SK-N-SH treated with all-trans-retinoic acid at 6 μM for 48 hours (cell line): ENCODE data around the gene BSPRY.
A peak's percentile ranks its signal among the peaks of the same experiment; 100 is the strongest.

Source experiments
- ATAC-seq: fragments of 200-7000 bp; cut with Tn5 transposase; 3 replicates; pipeline ENCODE4 v1.9.1; 2020; ENCODE audit warnings: mild to moderate bottlenecking, moderate library complexity
- ARNTL ChIP-seq: fragments of 450-650 bp; formaldehyde crosslinking; IDR thresholded peaks from 2 replicates; pipeline ENCODE4 v1.5.0; 2020; ENCODE audit warnings: low read depth, mild to moderate bottlenecking, moderate library complexity, borderline replicate concordance
- CREB5 ChIP-seq: fragments of 250-450 bp; sonication (Bioruptor Pico); IDR thresholded peaks from 2 replicates; pipeline ENCODE4 v1.5.1; 2020; ENCODE audit warnings: low read depth, mild to moderate bottlenecking, moderate library complexity
- CSDC2 ChIP-seq: fragments of 250-450 bp; sonication (Bioruptor Pico); IDR thresholded peaks from 2 replicates; pipeline ENCODE4 v1.5.0; 2020; ENCODE audit warnings: mild to moderate bottlenecking, moderate library complexity
- CSRNP3 ChIP-seq: fragments of 250-450 bp; sonication (Bioruptor Pico); IDR thresholded peaks from 2 replicates; pipeline ENCODE4 v1.5.1; 2021; ENCODE audit warnings: mild to moderate bottlenecking, moderate library complexity
- GLIS3 ChIP-seq: fragments of 250-450 bp; sonication (Bioruptor Pico); IDR thresholded peaks from 2 replicates; pipeline ENCODE4 v1.5.0; 2020; ENCODE audit warnings: mild to moderate bottlenecking, moderate library complexity
- PATZ1 ChIP-seq: fragments of 250-450 bp; sonication (Bioruptor Pico); IDR thresholded peaks from 2 replicates; pipeline ENCODE4 v1.8.0; 2020; ENCODE audit warnings: mild to moderate bottlenecking, moderate library complexity, borderline replicate concordance
- POU6F1 ChIP-seq: fragments of 250-450 bp; sonication (Bioruptor Pico); IDR thresholded peaks from 2 replicates; pipeline ENCODE4 v1.8.0; 2021; ENCODE audit warnings: low read depth, mild to moderate bottlenecking, moderate library complexity, borderline replicate concordance
- PPARA ChIP-seq: fragments of 250-450 bp; sonication (Bioruptor Pico); IDR thresholded peaks from 2 replicates; pipeline ENCODE4 v1.5.0; 2020; ENCODE audit warnings: mild to moderate bottlenecking, borderline replicate concordance
- RARB ChIP-seq: fragments of 250-450 bp; sonication (Bioruptor Pico); IDR thresholded peaks from 2 replicates; pipeline ENCODE4 v1.8.0; 2021; ENCODE audit warnings: mild to moderate bottlenecking, moderate library complexity
- SNAI2 ChIP-seq: fragments of 250-450 bp; sonication (Bioruptor Pico); IDR thresholded peaks from 2 replicates; pipeline ENCODE4 v1.5.0; 2020; ENCODE audit warnings: mild to moderate bottlenecking, moderate library complexity
- TCF4 ChIP-seq: fragments of 250-450 bp; sonication (Bioruptor Pico); IDR thresholded peaks from 2 replicates; pipeline ENCODE4 v1.8.0; 2021; ENCODE audit warnings: mild to moderate bottlenecking, moderate library complexity, borderline replicate concordance
- TOX ChIP-seq: fragments of 250-450 bp; sonication (Bioruptor Pico); IDR thresholded peaks from 2 replicates; pipeline ENCODE4 v1.8.0; 2021; ENCODE audit warnings: mild to moderate bottlenecking, moderate library complexity, borderline replicate concordance
- TSHZ2 ChIP-seq: fragments of 250-450 bp; sonication (Bioruptor Pico); IDR thresholded peaks from 2 replicates; pipeline ENCODE4 v1.5.0; 2020; ENCODE audit warnings: mild to moderate bottlenecking, moderate library complexity
- ZC3H10 ChIP-seq: fragments of 250-450 bp; sonication (Bioruptor Pico); IDR thresholded peaks from 2 replicates; pipeline ENCODE4 v1.5.1; 2021; ENCODE audit warnings: mild to moderate bottlenecking, moderate library complexity
- ZNF70 ChIP-seq: fragments of 450-650 bp; formaldehyde crosslinking; IDR thresholded peaks from 2 replicates; pipeline ENCODE4 v1.5.0; 2020; ENCODE audit warnings: mild to moderate bottlenecking, moderate library complexity
- ZNF8 ChIP-seq: fragments of 450-650 bp; formaldehyde crosslinking; IDR thresholded peaks from 2 replicates; pipeline ENCODE4 v1.5.0; 2020; ENCODE audit warnings: mild to moderate bottlenecking, moderate library complexity

BSPRY gene

GRCh38 chr9:113349445-113350094 lies at the start of gene BSPRY:
Gene BSPRY, plus strand, starts transcription at chr9:113349541. Its CDS starts 39 bp downstream, at chr9:113349580.
- ATAC-seq = peak; percentile 65
- TF ChIP-seq RARB (CRISPR knock-in tag) (no peak), ZNF70 (no peak), GLIS3 (CRISPR knock-in tag) (no peak), SNAI2 (no peak), ZC3H10 (no peak), TCF4 (CRISPR knock-in tag) (no peak), TSHZ2 (no peak), PATZ1 (CRISPR knock-in tag) (no peak), ARNTL (no peak), CREB5 (CRISPR knock-in tag) (no peak), CSDC2 (no peak), PPARA (CRISPR knock-in tag) (no peak), TOX (CRISPR knock-in tag) (no peak), POU6F1 (no peak), ZNF8 (CRISPR knock-in tag) (no peak), CSRNP3 (CRISPR knock-in tag) (no peak)

- no peak for ATAC-seq
- no peak for TF ChIP-seq CSDC2
- no peak for TF ChIP-seq TOX (CRISPR knock-in tag)
- TF ChIP-seq GLIS3 (CRISPR knock-in tag) = no peak
- no peak for TF ChIP-seq TSHZ2
- no peak for TF ChIP-seq SNAI2
- TF ChIP-seq POU6F1 = no peak
- no peak for TF ChIP-seq PPARA (CRISPR knock-in tag)
- no peak for TF ChIP-seq RARB (CRISPR knock-in tag)
- TF ChIP-seq, all 23 proteins: peak for 0
Observed at GRCh38 chr9:113299800-113300292, 49.5 kb upstream of the BSPRY start.
